GM21528 (cell line): ENCODE data around the gene CLTRN.
A peak's percentile ranks its signal among the peaks of the same experiment; 100 is the strongest.
"Not testable (repeated sequence)": the region's sequence is repeated elsewhere in the genome, so short reads cannot be mapped to it uniquely, and the experiment has no call there.

ENCODE experiments used
- ATAC-seq: cut with Tn5 transposase; IDR thresholded peaks from one replicate; pipeline ENCODE4 v1.9.1; 2021; ENCODE audit warnings: mild to moderate bottlenecking, moderate library complexity; ENCODE audit not compliant: unreplicated experiment, low FRiP score

CLTRN gene, protein sequence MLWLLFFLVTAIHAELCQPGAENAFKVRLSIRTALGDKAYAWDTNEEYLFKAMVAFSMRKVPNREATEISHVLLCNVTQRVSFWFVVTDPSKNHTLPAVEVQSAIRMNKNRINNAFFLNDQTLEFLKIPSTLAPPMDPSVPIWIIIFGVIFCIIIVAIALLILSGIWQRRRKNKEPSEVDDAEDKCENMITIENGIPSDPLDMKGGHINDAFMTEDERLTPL

GRCh38 chrX:15664487-15665444 is at the start of gene CLTRN:
CLTRN (minus strand) TSS chrX:15664805; CDS start chrX:15664775, 30 bp downstream.
- no peak for ATAC-seq

GRCh38 chrX:15704273-15704672 is 39.7 kb upstream of the CLTRN start:
- not testable (repeated sequence) for ATAC-seq

DNA sequence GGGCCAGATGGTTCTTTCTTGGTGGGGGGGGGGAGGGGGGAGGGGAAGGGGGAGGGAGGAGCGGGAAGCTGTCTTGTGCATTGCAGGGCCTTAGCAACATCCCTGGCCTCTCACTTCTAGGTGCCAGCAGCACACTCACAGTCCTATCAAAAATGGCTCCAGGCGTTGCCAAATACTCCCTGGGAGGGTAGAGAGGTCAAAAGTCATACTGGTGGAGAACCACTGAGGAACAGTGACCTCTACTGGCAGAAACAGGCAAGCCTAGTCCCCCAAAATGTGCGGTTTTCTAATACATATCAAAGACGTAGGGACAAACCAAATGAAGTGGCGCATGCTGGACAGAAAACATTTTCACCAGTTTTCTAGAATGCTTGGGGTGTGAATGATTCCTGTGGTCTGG is 39.2 kb upstream of the CLTRN start:
- ATAC-seq = not testable (repeated sequence)

DNA sequence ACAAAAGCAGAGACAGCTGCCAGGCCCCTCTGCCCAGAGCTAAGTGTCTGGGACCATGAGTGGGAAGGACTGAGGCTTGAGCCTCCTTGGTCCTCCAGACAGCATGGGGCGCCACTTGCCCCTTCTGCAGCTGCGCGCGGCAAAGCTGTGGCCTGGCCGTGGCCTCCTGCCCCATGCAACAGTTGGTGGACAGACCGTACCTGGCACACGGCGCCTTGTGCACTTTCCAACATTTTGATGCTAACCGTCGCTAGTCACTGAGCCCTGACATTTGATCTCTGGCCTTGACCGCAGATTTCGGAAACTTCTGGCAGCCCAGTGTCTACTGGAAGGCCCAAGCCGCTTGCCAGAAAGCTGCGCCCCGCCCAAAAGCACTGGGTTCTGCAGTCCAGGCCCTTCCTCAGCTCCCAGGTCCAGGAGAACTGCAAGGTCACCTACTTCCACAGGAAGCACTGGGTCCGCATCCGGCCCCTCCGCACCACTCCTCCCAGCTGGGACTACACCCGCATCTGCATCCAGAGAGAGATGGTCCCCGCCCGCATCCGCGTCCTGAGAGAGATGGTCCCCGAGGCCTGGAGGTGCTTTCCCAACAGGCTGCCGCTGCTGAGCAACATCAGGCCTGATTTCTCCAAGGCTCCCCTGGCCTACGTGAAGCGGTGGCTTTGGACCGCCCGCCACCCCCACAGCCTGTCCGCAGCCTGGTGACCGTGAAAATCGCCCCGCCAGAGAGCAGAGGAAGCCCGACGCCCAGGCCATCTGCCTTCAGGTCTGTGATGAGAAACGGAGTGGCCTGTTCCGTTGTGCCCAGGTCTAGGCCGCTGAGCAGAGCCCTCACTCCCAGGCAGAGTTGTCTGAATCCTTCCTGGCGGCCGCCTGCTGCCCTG is 38.1 kb upstream of the CLTRN start:
- no peak for ATAC-seq

- ATAC-seq = no peak
These were observed 31.9 kb upstream of the CLTRN start for GRCh38 chrX:15696516-15696915.

- no peak for ATAC-seq
These were observed 30.4 kb upstream of the CLTRN start for GRCh38 chrX:15694941-15695451.

GRCh38 chrX:15686818-15687685 is 22.4 kb upstream of the CLTRN start:
- no peak for ATAC-seq

GRCh38 chrX:15683193-15683592 is 18.6 kb upstream of the CLTRN start:
- ATAC-seq = no peak

DNA sequence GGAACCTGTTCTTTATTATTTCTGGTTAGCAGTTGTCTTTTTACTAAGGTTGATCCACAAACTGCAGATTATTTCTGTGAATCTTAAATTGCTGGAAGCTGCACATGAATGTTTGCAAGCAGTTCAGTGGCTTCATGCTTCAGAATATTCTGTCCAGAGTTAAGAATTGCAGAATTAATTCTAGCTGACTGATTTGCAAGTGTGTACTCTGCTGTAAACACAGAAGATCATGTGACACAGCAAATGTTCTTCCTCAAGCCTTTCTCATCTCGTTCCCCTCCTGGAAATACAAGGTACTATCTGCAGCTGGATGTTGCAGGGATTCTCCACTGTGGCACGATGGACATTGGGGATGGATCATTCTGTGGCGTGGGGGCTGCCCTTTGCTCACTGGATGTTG is 16.8 kb upstream of the CLTRN start:
- no peak for ATAC-seq

GRCh38 chrX:15680401-15680800 is 15.8 kb upstream of the CLTRN start:
- no peak for ATAC-seq

GRCh38 chrX:15679246-15679645 is 14.6 kb upstream of the CLTRN start:
- no peak for ATAC-seq

GRCh38 chrX:15678339-15678738 is 13.7 kb upstream of the CLTRN start:
- ATAC-seq = no peak

DNA sequence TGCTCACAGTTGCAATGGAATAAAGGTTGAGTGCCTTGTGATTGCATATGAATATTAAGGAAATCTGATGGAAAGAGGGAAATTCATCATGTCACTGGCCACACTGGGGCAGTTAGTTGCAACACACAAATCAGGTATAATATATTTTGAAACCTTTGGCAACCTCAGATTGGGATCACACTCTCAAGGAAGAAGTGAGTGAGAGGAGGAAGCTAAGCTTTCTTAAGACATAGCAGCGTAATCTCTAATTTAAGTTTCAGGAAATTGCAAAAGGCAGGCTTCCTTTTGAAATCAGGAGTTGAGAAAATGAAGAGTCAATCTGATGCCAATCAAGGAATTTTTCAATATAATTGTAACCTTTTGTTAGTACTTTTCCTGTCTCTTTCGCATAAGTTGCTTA is 12.3 kb upstream of the CLTRN start:
- no peak for ATAC-seq

DNA sequence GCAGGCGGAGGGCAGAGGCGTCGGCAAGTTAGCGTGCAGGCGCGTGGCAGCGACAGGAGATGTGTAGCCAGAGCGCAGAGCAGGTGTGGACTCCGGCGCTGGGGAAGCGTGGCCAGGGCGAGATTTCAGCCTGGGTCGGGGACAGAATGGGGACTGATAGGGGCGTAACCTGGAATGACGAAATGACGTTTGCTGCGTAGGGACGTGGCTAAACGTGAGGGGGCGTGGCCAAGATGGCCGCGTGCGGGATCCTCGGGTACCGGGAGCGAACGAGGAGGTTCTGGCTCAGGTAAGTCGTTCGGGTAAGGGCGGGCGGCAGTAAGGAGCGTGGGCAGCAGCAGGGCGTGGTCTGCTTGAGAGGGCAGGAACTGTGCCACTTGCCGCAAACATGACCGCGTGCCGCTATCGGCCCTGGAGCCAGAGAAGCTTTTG is 10.9 kb upstream of the CLTRN start:
- peak; percentile 76 for ATAC-seq

DNA sequence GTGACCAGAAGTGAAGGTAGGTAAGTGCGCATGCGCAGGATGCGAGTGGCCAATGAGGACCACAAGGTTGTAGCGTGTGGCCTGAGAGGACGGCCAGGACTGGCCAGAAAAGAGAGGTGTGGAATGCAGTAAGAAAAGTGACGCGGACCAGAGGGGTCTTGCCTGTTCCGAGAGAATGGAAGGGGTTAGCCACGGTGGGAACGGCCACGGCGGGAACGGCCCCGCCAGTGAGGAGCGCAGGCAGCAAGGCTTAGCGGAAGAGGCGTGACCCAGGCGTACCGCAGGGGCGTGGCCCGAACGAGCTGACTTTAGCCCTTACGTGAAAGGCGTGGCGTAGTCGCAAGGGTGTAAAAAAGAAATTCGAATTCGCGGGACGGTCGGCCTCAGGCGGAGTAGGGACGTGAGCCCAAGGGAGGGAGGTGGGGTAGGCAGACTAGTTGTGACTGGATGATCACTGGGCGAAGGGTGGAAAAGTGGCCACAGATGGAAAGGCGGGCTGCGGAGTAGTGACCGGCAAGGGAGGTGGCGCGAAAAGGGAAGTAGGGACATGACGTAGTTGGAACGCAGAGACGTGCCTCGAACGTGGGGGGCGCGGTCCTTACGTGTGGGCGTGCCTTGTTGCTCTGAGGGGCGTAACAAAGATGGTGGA is 10.4 kb upstream of the CLTRN start:
- ATAC-seq = peak; percentile 87

DNA sequence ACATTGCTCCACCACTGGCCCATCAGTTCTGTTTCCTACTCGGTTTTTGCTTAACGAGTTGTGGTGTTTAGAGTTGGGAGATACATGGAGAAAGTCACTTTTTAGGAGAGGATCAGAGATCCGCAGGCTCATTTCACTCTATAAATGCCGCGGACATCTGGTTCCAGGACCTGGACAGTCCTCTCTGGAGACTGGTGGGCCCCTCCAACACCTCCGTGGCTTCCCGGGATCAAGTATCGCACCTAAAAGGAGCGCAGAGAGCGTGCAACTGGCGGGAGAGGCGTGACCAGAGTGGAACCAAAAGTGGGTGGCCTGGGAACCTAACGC is 9.9 kb upstream of the CLTRN start:
- ATAC-seq = no peak

- no peak for ATAC-seq
These were observed 9.4 kb upstream of the CLTRN start for GRCh38 chrX:15673970-15674369.

DNA sequence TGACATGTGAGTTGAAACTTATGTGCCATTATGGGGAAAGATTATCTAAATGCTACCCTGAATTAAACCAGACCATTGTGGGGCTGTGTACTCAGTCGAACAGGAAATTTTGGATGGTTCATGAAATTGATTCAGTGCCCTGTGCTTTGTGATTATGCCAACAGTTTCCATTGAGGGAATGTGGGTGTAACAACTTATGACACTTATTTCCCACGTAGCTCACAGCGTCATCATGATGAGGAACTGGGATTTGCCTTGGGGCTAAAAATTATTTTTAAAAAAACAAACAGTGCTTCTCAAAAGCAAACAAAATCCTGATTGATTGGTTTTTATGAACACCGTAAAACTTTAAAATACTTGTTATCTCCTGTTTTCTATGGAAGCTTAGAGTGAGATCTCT is 8.3 kb upstream of the CLTRN start:
- no peak for ATAC-seq

- ATAC-seq = no peak
These were observed 1.2 kb downstream of the CLTRN start for GRCh38 chrX:15663439-15663838.
